GOT3 (cell line): ENCODE results near the gene MORN2.
A peak's percentile ranks its signal among the peaks of the same experiment; 100 is the strongest.
"Not testable (repeated sequence)": the region's sequence is repeated elsewhere in the genome, so short reads cannot be mapped to it uniquely, and the experiment has no call there.

Source experiments
- DNase-seq: peaks from one replicate; lab custom pipeline; 2025; ENCODE audit warnings: mixed read lengths; lab: John Stamatoyannopoulos, UW

The MORN2 gene

DNA sequence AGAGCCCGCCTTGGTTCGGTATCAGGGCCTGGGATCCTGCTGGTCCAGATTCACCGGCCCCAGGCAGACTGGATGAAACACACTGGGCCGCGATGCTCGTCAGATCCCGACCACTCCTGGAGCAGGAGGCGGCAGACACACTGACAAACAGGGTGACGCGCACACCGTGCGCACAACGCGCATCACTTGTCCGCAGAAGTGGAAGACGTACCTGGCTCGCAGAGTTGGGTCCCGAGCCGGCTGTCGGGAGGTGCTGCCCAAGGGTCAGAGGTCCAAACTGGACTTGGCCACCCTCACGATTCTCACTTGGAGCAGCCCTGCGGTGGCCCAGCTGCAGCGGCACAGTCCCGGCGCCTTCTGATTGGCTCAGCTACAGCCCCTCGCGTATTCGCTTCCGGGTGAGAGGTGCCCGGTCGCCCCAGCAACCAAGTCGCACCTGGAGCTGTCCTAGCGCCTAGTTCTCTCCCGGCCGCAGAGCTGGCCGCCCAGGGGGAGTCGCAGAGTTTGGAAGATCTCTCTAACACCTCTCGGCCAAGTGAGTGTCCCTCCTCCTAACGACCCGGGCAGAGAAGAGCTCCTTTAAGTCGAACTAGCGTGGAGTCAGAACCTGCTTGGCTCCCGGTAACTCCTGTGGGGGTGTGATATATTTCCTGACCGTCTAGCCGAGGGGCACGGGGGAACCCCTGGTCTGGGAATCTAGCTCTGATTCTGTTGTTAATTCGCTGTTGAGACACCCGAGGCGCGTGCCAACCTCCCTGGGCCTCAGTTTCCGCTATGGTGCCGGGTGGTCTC lies at the start of gene MORN2, which contains the start of gene DHX57:
Gene MORN2 (plus strand): TSS at position 401 of the 792 bp plus-strand sequence.
Gene DHX57 (minus strand): TSS at position 359 of the 792 bp plus-strand sequence. CDS start 7,529 bp downstream, outside the sequence.
- DNase-seq, result peak; percentile 40

DNA sequence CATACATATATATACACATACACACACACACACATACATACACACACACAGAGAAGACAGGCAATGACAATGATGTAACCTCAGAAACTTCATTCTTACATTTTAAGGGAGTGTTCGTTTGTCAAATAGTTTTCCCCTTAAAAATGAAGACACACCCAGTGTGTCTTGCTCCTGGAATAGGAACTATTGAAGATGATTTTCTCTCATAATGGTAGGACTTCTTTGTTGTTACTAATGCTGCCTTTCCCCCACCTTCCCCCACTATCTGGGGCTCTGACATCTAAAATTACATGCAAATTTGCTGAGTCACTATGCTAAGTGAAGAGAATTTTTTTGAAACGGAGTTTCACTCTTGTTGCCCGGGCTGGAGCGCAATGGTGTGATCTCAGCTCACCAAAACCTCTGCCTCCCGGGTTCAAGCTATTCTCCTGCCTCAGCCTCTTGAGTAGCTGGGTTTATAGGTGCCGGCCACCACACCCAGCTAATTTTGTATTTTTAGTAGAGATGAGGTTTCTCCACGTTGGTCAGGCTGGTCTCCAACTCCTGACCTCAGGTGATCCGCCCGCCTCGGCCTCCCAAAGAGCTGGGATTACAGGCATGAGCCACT lies 48.1 kb upstream of the MORN2 start:
- not testable (repeated sequence) for DNase-seq

DNA sequence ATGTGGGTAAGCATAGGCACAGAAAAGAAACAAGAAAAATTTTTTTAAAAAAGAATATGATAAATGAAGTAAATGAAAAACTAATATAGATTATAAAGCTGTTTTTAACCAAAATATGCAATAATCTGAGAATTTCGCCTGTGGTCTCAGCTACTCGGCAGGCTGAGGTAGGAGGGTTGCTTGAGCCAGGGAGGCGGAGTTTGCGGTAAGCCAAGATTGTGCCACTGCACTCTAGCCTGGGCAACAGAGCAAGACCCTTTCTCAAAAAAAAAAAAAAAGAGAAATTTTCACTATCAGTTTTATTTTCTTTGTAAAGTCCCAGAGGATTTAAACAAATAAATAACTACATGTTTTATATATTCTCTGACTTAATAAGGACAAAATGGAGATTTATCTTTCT lies 47.3 kb upstream of the MORN2 start:
- DNase-seq, result no peak

DNA sequence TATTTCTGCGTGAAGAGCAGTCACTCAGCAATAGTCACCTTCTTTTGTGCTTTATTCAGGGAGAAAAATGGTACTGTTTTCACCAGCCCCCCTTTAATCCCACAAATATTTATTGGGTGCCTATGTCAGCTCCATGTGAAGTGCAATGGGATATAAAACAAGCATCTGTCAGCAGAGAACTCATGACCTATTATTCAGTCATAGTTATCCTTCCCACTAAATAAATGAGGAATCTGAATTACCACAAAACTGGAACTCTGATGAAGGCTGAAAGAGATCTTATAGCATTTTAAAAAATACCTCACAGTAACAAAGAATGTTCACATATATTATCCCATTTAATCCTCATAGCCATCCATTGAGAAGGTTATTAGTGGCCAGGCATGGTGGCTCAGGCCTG lies 45.8 kb upstream of the MORN2 start:
- no peak for DNase-seq

DNA sequence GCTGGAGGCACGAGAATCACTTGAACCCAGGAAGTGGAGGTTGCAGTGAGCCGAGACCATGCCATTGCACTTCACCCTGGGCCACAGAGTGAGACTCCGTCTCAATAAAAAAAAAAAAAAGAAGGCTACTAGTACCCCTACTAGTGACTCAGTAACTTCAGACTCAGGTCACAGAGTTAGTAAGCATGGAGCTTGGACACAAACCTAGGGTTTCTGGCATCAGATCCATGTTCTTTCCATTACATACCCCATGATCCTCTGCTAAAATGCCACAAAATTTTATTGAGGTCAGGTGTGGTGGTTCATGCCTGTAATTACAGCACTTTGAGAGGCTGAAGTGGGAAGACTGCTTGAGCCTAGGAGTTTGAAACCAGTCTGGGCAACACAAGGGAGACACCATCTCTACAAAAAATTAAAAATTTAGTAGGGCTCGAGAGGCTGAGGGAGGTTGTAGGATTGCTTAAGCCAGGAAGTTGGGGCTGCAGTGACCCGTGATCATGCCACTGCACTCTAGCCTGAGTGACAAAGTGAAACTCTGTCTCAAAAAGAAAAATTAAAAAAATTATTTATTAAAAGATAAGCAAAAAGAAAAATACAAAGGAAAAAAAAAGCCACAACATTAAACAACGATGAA lies 45.1 kb upstream of the MORN2 start:
- DNase-seq, result no peak

DNA sequence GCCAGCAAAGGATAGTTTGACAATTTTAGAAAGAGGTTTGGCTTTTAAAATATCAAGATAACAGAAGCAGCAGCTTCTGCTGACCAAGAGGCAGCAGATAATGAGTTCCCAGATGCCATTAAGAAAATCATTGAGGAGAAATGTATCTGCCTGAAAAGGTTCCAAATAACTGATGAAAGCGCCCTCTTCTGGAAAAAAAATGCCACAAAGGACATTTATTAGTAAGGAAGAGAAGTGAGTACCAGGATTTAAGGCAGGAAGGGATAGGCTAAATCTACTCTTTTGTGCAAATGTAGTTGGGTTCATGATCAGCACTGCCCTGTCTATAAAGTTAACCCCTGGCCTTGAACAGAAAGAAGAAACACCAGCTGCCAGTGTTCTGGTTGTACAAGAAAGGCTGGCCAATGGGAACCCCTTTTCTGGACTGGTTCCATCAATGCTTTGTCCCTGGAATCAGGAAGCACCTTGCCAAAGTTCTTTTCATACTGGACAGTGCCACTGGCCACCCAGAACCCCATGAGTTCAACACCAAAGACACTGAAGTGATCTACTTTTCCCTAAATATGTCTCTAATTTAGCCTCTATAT lies 40.7 kb upstream of the MORN2 start:
- DNase-seq, result no peak

DNA sequence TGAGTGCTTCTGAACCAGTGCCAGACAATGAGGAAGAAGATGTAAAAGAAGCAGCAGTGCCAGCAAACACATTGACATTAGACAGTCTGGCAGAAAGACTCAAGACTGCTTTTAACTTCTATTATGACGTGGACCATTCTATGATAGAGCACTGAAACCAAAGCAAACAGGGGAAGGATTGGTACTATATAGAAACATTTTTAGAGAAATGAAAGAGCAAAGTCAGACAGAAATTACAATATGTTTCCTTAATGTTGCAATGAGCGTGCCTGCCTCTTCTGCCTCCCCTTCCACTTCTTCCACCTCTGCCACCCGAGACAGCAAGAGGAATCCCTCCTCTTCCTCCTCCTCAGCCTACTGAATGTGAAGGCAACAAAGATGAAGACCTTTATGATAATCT lies 39.8 kb upstream of the MORN2 start:
- no peak for DNase-seq

DNA sequence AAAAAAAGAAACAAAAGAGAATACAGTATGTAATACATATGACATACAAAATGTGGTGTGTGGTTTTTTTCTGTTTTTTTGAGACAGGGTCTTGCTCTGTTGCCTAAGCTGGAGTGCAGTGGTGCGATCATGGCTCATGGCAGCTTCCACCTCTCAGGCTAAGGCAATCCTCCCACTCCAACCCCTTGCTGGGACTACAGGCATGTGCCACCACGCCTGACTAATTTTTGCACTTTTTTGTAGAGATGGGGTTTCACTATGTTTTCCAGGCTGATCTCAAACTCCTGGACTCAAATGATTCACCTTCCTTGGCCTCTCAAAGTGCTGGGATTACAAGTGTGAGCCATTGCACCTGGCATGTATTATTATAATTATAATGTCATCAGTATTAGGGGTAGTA lies 39.0 kb upstream of the MORN2 start:
- DNase-seq, result no peak

DNA sequence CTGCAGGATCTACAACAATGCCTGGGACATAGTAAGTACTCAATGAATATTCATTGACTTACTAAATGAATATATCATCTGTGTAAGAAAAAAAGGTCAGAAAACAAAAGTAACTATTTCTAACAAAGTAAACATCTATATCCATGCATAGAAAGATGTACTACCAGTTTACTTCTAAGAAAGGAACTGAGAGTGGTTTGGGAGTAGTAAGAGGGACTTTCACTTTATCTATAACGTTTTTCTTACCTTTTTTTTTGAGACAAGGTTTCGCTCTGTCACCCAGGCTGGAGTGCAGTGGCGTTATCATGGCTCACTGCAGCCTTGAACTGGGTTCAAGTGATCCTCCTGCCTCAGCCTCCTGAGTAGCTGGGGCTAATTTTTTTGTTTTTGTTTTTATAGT lies 25.7 kb upstream of the MORN2 start:
- no peak for DNase-seq

DNA sequence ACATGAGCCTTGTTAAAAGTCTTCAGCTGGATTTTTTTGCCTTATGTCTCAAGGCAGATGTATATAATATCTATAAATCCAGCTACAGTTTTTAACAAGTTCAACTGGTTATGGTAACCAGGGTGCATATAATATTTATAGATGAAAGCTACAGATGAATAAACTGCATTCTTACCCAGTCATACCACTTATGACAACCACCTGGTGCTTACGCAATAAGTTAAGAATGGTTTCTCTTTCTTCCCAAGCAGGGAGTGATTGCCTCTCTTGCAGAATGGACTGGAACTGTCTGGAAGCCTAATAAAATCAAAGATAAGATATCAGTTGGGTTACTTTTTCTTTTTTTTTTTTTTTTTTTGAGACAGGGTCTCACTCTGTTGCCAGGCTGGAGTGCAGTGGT lies 19.6 kb upstream of the MORN2 start:
- DNase-seq, result no peak

DNA sequence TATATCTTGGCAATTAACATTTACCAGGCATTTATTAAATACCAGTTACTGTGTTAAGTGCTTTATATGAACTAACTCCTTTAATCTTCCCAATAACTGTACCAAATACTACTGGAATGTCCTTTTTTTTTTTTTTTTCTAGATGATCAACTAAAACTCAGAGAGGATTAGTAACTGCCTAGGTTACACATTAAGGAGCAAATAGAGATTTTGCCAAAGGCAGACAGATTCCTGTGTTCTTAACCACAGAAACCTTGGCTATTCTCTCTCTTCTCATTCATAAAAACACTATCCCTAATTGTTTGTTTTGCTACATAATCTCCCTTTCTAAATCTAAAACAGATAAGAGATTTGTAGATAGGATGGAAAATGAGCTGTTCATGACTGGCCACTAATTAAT lies 13.3 kb upstream of the MORN2 start:
- DNase-seq, result no peak

DNA sequence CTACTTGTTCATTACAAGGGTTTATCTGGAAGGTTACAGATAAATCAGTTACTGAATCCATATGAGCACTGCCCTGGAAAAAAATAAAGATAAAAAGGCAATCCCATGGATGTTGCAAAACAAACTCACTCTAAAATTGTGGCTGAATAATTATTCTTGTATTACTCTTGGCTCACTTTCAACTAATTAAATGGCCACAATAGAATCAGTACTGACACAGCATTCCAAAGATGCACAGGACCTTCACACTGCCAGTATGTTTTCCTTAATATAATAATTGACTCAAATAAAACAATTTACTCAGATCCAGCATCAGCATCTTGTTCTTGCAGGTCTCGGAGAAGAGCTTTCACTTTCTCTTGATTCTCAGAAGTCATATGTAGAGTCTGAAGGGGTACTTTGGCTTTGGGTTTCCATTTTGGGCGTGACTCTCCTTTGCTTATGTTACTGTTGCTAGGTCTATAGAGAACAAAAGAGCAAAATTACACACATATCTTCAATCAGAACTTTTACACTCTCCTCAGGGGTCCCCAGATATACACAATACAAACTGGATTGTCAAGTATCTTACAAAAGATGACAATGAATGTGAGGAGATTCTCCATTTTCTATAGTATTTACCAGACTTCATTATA lies 12.6 kb upstream of the MORN2 start:
- no peak for DNase-seq

DNA sequence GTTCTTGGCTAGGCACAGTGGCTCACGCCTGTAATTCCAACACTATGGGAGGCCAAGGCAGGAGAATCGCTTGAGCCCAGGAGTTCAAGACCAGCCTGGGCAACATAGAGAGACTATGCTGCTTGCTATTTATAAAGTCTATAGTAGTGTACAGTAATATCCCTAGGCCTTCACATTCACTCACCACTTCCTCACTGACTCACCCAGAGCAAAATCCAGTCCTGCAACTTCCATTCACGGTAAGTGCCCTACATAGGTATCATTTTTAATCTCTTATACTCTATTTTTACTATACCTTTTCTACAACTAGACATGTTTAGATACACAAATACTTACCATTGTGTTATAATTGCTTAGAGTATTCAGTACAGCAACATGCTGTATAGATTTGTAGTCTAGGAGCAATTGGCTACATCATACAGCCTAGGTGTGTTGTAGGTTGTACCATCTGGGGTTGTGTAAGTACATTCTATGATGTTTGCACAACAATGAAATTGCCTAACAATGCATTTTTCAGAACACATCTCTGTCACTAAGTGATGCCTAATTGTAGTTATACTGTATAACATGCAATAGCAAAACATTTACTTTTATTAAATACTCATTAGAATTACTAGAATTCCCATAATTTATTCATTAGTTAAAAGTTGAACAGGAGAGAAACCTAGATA lies 8.9 kb upstream of the MORN2 start:
- no peak for DNase-seq

DNA sequence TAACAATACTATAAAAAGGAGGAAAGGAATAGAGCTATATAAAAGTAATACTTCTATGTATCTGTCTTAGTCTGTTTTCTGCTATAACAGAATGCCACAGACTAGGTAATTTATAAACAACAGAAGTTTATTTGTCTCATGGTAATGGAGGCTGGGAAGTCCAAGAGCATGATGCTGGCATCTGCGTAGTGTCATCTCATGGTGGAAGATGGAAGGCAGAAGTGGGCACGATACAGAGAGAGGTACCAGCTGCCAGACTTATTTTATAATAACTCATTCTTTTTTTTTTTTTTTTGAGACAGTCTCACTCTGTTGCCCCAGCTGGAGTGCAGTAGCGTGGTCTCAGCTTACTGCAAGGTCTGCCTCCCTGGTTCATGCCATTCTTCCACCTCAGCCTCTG lies 4.3 kb upstream of the MORN2 start:
- DNase-seq, result no peak

DNA sequence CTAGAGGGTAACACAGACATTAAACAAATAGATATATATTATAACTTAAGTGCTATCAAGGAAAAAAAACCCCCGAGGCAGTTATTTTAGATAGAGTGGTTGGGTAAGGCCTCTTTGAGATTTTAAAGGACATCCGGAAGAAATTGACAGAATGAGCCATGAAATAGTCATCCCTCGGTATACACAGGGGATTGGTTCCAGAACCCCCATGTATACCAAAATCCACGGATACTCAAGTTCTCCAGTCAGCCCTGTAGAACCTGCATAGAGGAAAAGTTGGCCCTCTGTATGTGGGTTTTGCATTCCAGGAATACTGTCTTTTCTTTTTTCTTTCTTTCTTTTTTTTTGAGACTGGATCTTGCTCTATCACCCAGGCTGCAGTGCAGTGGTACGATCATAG lies 2.0 kb upstream of the MORN2 start:
- no peak for DNase-seq

DNA sequence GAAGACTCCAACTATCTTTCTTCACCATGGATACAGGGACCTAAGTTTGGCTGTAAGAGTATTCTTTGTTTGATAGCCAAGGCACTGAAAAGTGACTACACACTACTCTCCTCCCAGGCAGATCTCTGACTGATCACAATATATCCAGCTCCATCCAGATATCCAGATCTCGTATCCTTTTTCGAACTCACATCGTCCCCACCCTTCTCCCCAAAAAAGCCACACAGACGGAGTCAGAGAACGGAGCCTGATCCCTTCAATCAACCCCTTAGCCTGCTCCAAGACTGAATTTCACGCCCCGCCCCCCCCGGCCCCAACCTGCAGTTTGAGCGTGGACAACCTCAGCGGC lies 575 bp upstream of the MORN2 start:
- DNase-seq, result no peak

DNA sequence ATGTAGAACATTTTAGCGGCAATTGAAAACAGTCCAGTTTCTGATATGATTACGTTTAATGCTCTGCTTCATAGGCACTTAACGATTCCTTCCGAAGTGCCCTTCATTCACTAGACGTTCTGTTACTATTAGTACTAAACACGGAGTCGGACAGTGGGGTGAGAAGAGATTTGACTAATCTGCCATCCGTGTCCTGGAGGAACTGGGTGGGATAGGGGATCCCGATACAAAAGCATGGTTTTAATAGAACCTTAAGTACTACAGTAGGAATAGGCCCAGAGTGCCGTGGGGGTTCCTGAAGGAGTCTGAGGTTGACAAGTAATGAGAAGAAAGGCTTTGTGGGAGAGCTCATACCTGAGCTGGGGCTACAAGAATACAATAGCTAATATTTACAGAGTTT lies 631 bp downstream of the MORN2 start:
- no peak for DNase-seq

DNA sequence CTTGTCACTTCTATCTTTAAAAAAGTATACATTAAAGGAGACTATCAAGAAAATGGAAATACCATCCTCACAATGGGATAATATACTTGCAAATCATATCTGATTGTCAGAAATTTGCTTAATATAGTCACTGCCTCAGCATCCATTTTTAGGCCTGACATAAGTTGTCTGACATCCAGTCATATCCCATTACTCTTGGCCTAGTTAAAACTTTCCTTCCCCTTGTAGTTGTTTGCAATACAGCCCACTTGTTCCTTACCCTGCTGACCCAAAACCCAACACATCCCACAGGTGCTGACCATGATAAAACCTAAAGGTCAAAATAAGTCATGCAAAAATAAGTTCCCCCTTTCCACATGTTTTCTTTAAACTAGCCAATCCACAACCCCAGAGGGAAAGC lies 10.3 kb downstream of the MORN2 start:
- DNase-seq, result no peak

DNA sequence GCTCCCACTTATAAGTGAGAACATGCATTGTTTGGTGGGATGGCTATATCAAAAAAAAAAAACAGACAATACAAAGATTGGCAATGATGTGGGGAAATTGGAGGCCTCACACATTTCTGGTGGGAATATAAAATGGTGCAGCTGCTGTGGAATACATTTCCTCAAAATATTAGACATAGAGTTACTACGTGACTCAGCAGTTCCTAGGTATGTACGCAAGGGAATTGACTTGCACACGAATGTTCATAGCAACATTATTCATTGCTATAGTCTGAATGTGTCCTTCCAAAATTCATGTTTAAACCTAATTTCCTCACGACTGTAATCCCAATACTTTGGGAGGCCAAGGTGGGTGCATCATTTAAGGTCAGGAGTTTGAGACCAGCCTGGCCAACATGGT lies 11.6 kb downstream of the MORN2 start:
- DNase-seq, result no peak

DNA sequence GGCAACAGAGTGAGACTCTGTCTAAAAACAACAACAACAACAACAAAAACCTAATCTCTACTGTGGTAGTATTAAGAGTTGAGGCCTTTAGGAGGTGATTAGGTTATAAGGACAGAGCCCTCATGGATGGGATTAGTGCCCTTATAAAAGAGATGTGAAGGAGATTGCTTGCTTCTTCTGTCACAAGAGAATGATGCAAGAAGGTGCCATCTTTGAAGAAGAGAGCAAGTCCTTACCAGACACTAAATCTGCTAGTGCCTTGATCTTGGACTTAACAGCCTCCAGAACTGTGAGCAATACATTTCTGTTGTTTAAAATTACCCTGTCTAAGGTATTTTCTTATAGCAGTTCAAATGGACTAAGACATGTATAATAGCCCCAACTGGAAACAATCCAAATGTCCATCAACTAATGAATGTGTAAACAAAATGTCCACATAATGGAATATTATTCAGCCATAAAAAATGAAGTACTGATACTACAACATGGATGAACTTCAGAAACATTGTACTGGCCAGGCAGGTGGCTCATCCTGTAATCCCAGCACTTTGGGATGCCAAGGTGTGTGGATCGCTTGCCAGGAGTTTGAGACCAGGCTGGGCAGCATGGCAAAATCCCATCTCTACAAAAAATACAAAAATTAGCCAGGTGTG lies 12.3 kb downstream of the MORN2 start:
- DNase-seq, result no peak

DNA sequence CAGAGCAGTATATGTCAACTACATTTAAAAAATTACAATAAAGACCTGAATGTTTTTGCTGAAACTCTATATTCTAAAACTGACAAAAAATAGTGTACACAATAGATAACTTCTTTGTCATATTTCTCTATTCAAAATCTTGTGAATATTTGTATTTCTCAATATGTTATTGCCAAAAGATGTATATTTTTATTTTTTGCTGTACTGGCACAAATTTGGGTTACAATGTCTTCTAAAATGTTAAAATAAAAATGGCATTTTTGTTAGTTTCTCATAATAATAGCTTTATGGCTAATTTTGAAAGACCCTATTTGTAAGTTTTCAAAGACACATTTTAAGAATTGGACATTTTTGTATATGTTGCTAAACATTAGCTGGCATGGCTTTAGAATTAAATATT lies 13.3 kb downstream of the MORN2 start:
- DNase-seq, result no peak
